DOHH2 (cell line): Measurements from ENCODE around the gene JCAD.

Source experiments
- H3F3A ChIP-seq: fragments of 200-600 bp; sonication (generic), shearing (Covaris generic); 2 replicates; pipeline ENCODE4 v1.6.0; 2016; ENCODE audit warnings: antibody characterized with exemption, mild to moderate bottlenecking; ENCODE audit not compliant: control insufficient read depth, insufficient read depth
- H3K27ac ChIP-seq: fragments of 200-600 bp; sonication (generic); 2 replicates; pipeline ENCODE4 v1.5.1; 2014; ENCODE audit warnings: low read depth, mild to moderate bottlenecking, low read length, moderate library complexity
- H3K27me3 ChIP-seq: fragments of 200-600 bp; sonication (generic); 2 replicates; pipeline ENCODE4 v1.6.1; 2014; ENCODE audit warnings: mild to moderate bottlenecking, low read length, mixed read lengths; ENCODE audit not compliant: control insufficient read depth
- H3K36me3 ChIP-seq: fragments of 200-600 bp; sonication (generic); 2 replicates; pipeline ENCODE4 v1.6.1; 2014; ENCODE audit warnings: mild to moderate bottlenecking, low read length, moderate library complexity, mixed read lengths; ENCODE audit not compliant: control insufficient read depth
- H3K4me1 ChIP-seq: fragments of 200-600 bp; sonication (generic); 2 replicates; pipeline ENCODE4 v1.6.1; 2014; ENCODE audit warnings: mild to moderate bottlenecking, low read length, mixed read lengths; ENCODE audit not compliant: control insufficient read depth
- H3K4me2 ChIP-seq: fragments of 200-600 bp; sonication (generic); 2 replicates; pipeline ENCODE4 v1.6.0; 2014; ENCODE audit warnings: mild to moderate bottlenecking, low read length, moderate library complexity
- H3K4me3 ChIP-seq: fragments of 200-600 bp; sonication (generic); 2 replicates; pipeline ENCODE4 v1.5.1; 2014; ENCODE audit warnings: mild to moderate bottlenecking, low read length, mixed read lengths
- H3K79me2 ChIP-seq: fragments of 200-600 bp; sonication (generic); 2 replicates; pipeline ENCODE4 v1.6.1; 2014; ENCODE audit warnings: mild to moderate bottlenecking, low read length, mixed read lengths; ENCODE audit not compliant: control insufficient read depth
- H3K9me2 ChIP-seq: fragments of 200-600 bp; sonication (generic); replicated peaks from 2 replicates; pipeline ENCODE4 v1.6.1; 2014; ENCODE audit warnings: mild to moderate bottlenecking, low read length, mixed read lengths; ENCODE audit not compliant: control insufficient read depth
- H3K9me3 ChIP-seq: fragments of 200-600 bp; sonication (generic); 2 replicates; pipeline ENCODE4 v1.6.1; 2014; ENCODE audit warnings: antibody characterized with exemption, low read length, mixed read lengths; ENCODE audit not compliant: control insufficient read depth, insufficient read depth
- H4K20me1 ChIP-seq: fragments of 200-600 bp; sonication (generic); 2 replicates; pipeline ENCODE4 v1.6.0; 2014; ENCODE audit warnings: low read depth, mild to moderate bottlenecking, antibody characterized with exemption, low read length, moderate library complexity; ENCODE audit not compliant: control insufficient read depth, insufficient read depth
- CTCF ChIP-seq: fragments of 200-600 bp; sonication (generic); IDR thresholded peaks from one replicate; pipeline ENCODE4 v1.5.1; 2014; ENCODE audit warnings: antibody characterized with exemption, mild to moderate bottlenecking, low read depth, low read length; ENCODE audit not compliant: poor library complexity, severe bottlenecking
- EZH2phosphoT487 ChIP-seq: fragments of 200-600 bp; sonication (generic); IDR thresholded peaks from 2 replicates; pipeline ENCODE4 v1.6.1; 2017; ENCODE audit warnings: borderline replicate concordance, mild to moderate bottlenecking, antibody characterized with exemption, low read length, moderate library complexity, mixed read lengths

Gene JCAD

DNA sequence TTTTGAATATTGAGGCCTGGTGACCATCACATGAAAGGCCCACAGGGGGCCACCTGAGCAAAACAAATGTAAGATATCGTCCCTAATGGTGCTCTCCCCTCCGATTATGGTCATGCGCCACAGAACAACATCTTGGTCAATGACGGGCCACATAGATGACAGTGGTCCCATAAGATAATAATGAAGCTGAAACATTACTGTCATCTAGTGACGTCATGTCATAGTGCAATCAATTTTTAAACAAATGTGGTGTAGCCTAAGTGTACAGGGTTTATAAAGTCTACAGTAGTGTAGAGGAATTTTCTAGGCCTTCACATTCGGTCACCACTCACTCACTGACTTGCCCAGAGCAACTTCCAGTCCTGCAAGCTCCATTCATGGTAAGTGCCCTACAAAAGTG, 36.8 kb downstream of the JCAD start:
- H4K20me1 ChIP-seq: no peaks in the 10 kb centered on the region; the same call in 1 of the 2 replicates
- H3K9me2 ChIP-seq: no peaks in the 10 kb centered on the region
- TF ChIP-seq EZH2phosphoT487 (no peak), CTCF (no peak)
- no peak overlapping the region for H3K4me2 ChIP-seq
- H3K79me2 ChIP-seq: no peaks in the 10 kb centered on the region
- peaks cover 17% of the 10 kb centered on the region for H3K4me1 ChIP-seq
- H3K27ac ChIP-seq: no peak overlapping the region
- H3K27me3 ChIP-seq: peaks cover 5% of the 10 kb centered on the region; the same call in 1 of the 2 replicates
- no peaks in the 10 kb centered on the region for H3F3A ChIP-seq
- H3K4me3 ChIP-seq: no peak overlapping the region
- no peaks in the 10 kb centered on the region for H3K36me3 ChIP-seq
- H3K9me3 ChIP-seq: no peaks in the 10 kb centered on the region

- H3K27ac ChIP-seq: no peak overlapping the region
- H3K27me3 ChIP-seq: peaks cover 9% of the 10 kb centered on the region
- H3K9me3 ChIP-seq: no peaks in the 10 kb centered on the region
- H3K4me1 ChIP-seq: no peaks in the 10 kb centered on the region
- no peaks in the 10 kb centered on the region; the same call in 1 of the 2 replicates for H4K20me1 ChIP-seq
- H3K36me3 ChIP-seq: no peaks in the 10 kb centered on the region
- TF ChIP-seq EZH2phosphoT487: no peak
- TF ChIP-seq CTCF: no peak
- no peaks in the 10 kb centered on the region for H3K9me2 ChIP-seq
- no peaks in the 10 kb centered on the region for H3K79me2 ChIP-seq
- H3K4me2 ChIP-seq: no peak overlapping the region
- no peak overlapping the region for H3K4me3 ChIP-seq
- no peaks in the 10 kb centered on the region for H3F3A ChIP-seq
Measured at GRCh38 chr10:30019468-30019867, 39.9 kb downstream of the JCAD start.

- Histone ChIP-seq H3K36me3 (no peaks in the 10 kb centered on the region), H3F3A (no peaks in the 10 kb centered on the region), H3K27ac (no peak overlapping the region), H3K27me3 (peaks cover 9% of the 10 kb centered on the region), H3K4me3 (no peak overlapping the region), H4K20me1 (no peaks in the 10 kb centered on the region; the same call in 1 of the 2 replicates), H3K79me2 (no peaks in the 10 kb centered on the region), H3K4me1 (no peaks in the 10 kb centered on the region), H3K9me2 (no peaks in the 10 kb centered on the region), H3K4me2 (no peak overlapping the region), H3K9me3 (no peaks in the 10 kb centered on the region)
- no peak for TF ChIP-seq EZH2phosphoT487
- no peak for TF ChIP-seq CTCF
Measured at GRCh38 chr10:30018496-30018895, 40.9 kb downstream of the JCAD start.
